Fibroblast of the aortic adventitia (primary cell): ENCODE results near the gene GJD3. TPM values are rescaled to one million over a fixed set of nuclear protein-coding genes. Genes with fewer than 3 reads are reported as not detected.

Experiments
- DNase-seq: peaks from one replicate; pipeline ENCODE4 v3.0.0-alpha.2; 2010; ENCODE audit warnings: low read depth
- H3K4me3 ChIP-seq: 2 replicates; pipeline ENCODE4 v1.5.1; 2011; ENCODE audit warnings: low read depth, mild to moderate bottlenecking, control low read depth, low read length, moderate library complexity
- CTCF ChIP-seq: IDR thresholded peaks from 2 replicates; pipeline ENCODE4 v1.5.1; 2011; ENCODE audit warnings: mild to moderate bottlenecking, low read length, control low read depth, inconsistent platforms; ENCODE audit not compliant: insufficient read depth
- total RNA-seq: library from RNA; depleted of rRNA; stranded (reverse); fragments of >200 nt; gene quantifications from 2 replicates; pipeline ENCODE4 v1.2.3, GENCODE V29; 2012; ENCODE audit warnings: low replicate concordance

GJD3 gene
- total RNA-seq, 1 donor: not detected

- TF ChIP-seq CTCF: no peak
- no peak for DNase-seq
- no peak overlapping the region for H3K4me3 ChIP-seq
Observed at GRCh38 chr17:40366861-40367518, 2.5 kb upstream of the GJD3 start.

GRCh38 chr17:40366076-40366860, 1.7 kb upstream of the GJD3 start:
- DNase-seq: no peak
- no peak for TF ChIP-seq CTCF
- no peak overlapping the region for H3K4me3 ChIP-seq

- H3K4me3 ChIP-seq: no peak overlapping the region
- no peak for TF ChIP-seq CTCF
- no peak for DNase-seq
Observed at GRCh38 chr17:40364906-40365305, 369 bp upstream of the GJD3 start.

GRCh38 chr17:40363111-40363827, 1.3 kb downstream of the GJD3 start:
- TF ChIP-seq CTCF: no peak
- DNase-seq: no peak
- H3K4me3 ChIP-seq: peak overlapping the region; percentile 64

- peak; percentile 61 for DNase-seq
- H3K4me3 ChIP-seq: peak overlapping the region; percentile 64
- peak; percentile 72 for TF ChIP-seq CTCF
Observed at GRCh38 chr17:40362696-40363110, 1.8 kb downstream of the GJD3 start.

- H3K4me3 ChIP-seq: peak overlapping the region; percentile 64
- TF ChIP-seq CTCF: no peak
- no peak for DNase-seq
Observed at GRCh38 chr17:40361925-40362695, 2.4 kb downstream of the GJD3 start.
